SK-N-SH (cell line): ENCODE measurements around the gene C2orf69. TPM values are rescaled to one million over a fixed set of nuclear protein-coding genes. Genes with fewer than 3 reads are reported as not detected.

Source experiments
- CTCF ChIA-PET: fragments of 300-600, 350-600 bp; formaldehyde crosslinking; extraction: SDS; loops from one replicate; lab custom pipeline; 2021; lab: Yijun Ruan, JAX
- POLR2A ChIA-PET: fragments of 350-600 bp; sonication (Branson Sonifier 250); formaldehyde crosslinking; extraction: SDS; loops from one replicate; lab custom pipeline; 2020; ENCODE audit warnings: antibody characterized with exemption, inconsistent platforms; lab: Yijun Ruan, JAX
- DNase-seq: peaks from one replicate; pipeline ENCODE4 v3.0.0; 2012
- H2AFZ ChIP-seq: fragments of 200-600 bp; sonication (generic); 2 replicates; pipeline ENCODE4 v1.8.1; 2016; ENCODE audit warnings: antibody characterized with exemption, mild to moderate bottlenecking, low read depth
- H3F3A ChIP-seq: fragments of 200-600 bp; sonication (generic); replicated peaks from 2 replicates; pipeline ENCODE3; 2016; ENCODE audit warnings: antibody characterized with exemption, mild to moderate bottlenecking; ENCODE audit not compliant: insufficient read depth
- H3K27ac ChIP-seq, 2 experiments: fragments of 200-500 bp in 1 of 2; fragments of 200-600 bp in 1 of 2; sonication (Bioruptor generic) in 1 of 2; sonication (generic), shearing (Covaris generic) in 1 of 2; 2 replicates each; pipeline versions ENCODE4 v1.5.1 to v1.6.1; 2014 to 2016; ENCODE audit warnings: low read depth in 2 of 2, inconsistent platforms in 1 of 2, low read length in 1 of 2, mild to moderate bottlenecking in 1 of 2, mixed read lengths in 1 of 2
- H3K27me3 ChIP-seq: fragments of 200-600 bp; sonication (generic), shearing (Covaris generic); 2 replicates; pipeline ENCODE4 v1.6.1; 2016; ENCODE audit warnings: mixed run types; ENCODE audit not compliant: insufficient read depth
- H3K36me3 ChIP-seq, 2 experiments: fragments of 200-500 bp in 1 of 2; fragments of 200-600 bp in 1 of 2; sonication (Bioruptor generic) in 1 of 2; sonication (generic) in 1 of 2; replicated peaks in 1 of 2; 2 replicates each; pipeline versions ENCODE3 to v1.5.1; 2014 to 2016; ENCODE audit warnings: low read length in 1 of 2, mild to moderate bottlenecking in 1 of 2; ENCODE audit not compliant: insufficient read depth in 2 of 2, control insufficient read depth in 1 of 2
- H3K4me1 ChIP-seq, 2 experiments: fragments of 200-500 bp in 1 of 2; fragments of 200-600 bp in 1 of 2; sonication (Bioruptor generic) in 1 of 2; sonication (generic), shearing (Covaris generic) in 1 of 2; 2 replicates each; pipeline versions ENCODE4 v1.5.1 to v1.6.1; 2014 to 2016; ENCODE audit warnings: low read depth in 1 of 2, low read length in 1 of 2, mixed run types in 1 of 2; ENCODE audit not compliant: insufficient read depth in 2 of 2, control insufficient read depth in 1 of 2
- H3K4me2 ChIP-seq: fragments of 200-600 bp; sonication (generic), shearing (Covaris generic); 2 replicates; pipeline ENCODE4 v1.6.1; 2017; ENCODE audit warnings: mixed run types
- H3K4me3 ChIP-seq, 2 experiments: fragments of 200-500 bp in 1 of 2; fragments of 200-600 bp in 1 of 2; sonication (Bioruptor generic) in 1 of 2; sonication (generic), shearing (Covaris generic) in 1 of 2; 2 replicates each; pipeline versions ENCODE4 v1.5.1 to v1.8.1; 2014 to 2016; ENCODE audit warnings: low read depth in 2 of 2, inconsistent platforms in 1 of 2, low read length in 1 of 2, mild to moderate bottlenecking in 1 of 2, mixed read lengths in 1 of 2, moderate library complexity in 1 of 2
- H3K79me2 ChIP-seq: fragments of 200-600 bp; sonication (generic); 2 replicates; pipeline ENCODE4 v1.8.1; 2017; ENCODE audit warnings: mild to moderate bottlenecking; ENCODE audit not compliant: insufficient read depth
- H3K9ac ChIP-seq: fragments of 200-600 bp; sonication (generic); 2 replicates; pipeline ENCODE4 v1.6.1; 2017; ENCODE audit warnings: mixed run types
- H3K9me2 ChIP-seq: fragments of 200-600 bp; sonication (generic); 2 replicates; pipeline ENCODE4 v1.6.1; 2017; ENCODE audit warnings: mixed run types
- H3K9me3 ChIP-seq: fragments of 200-600 bp; sonication (generic); 2 replicates; pipeline ENCODE4 v1.6.1; 2017; ENCODE audit warnings: mixed run types, mild to moderate bottlenecking, moderate library complexity
- H4K20me1 ChIP-seq: fragments of 200-600 bp; sonication (generic); 2 replicates; pipeline ENCODE4 v1.6.1; 2017; ENCODE audit warnings: mild to moderate bottlenecking, mixed run types; ENCODE audit not compliant: insufficient read depth
- CHD2 ChIP-seq: fragments of 150-350 bp; IDR thresholded peaks from 2 replicates; pipeline ENCODE4 v1.6.1; 2018; ENCODE audit warnings: low read length; ENCODE audit not compliant: partially characterized antibody
- ELF1 ChIP-seq: IDR thresholded peaks from 2 replicates; pipeline ENCODE4 v1.4.0; 2012
- EZH2phosphoT487 ChIP-seq: fragments of 200-600 bp; sonication (generic); IDR thresholded peaks from 2 replicates; pipeline ENCODE4 v1.6.1; 2017; ENCODE audit warnings: low read depth, mixed run types, mild to moderate bottlenecking, antibody characterized with exemption, moderate library complexity, borderline replicate concordance
- FOSL2 ChIP-seq: IDR thresholded peaks from 2 replicates; pipeline ENCODE4 v1.4.0; 2012; ENCODE audit warnings: low read depth, mild to moderate bottlenecking, moderate library complexity, borderline replicate concordance
- MEF2A ChIP-seq: IDR thresholded peaks from 2 replicates; pipeline ENCODE4 v1.4.0; 2012; ENCODE audit warnings: low read depth, borderline replicate concordance
- NFIC ChIP-seq: IDR thresholded peaks from 2 replicates; pipeline ENCODE4 v1.4.0; 2012; ENCODE audit warnings: borderline replicate concordance
- RFX5 ChIP-seq: IDR thresholded peaks from 2 replicates; pipeline ENCODE4 v1.6.1; 2012; ENCODE audit warnings: mild to moderate bottlenecking, improper control_type of control experiment, low read length
- SMC3 ChIP-seq: IDR thresholded peaks from 2 replicates; pipeline ENCODE4 v1.6.1; 2012; ENCODE audit warnings: low read depth, low read length, improper control_type of control experiment
- TCF12 ChIP-seq: IDR thresholded peaks from 2 replicates; pipeline ENCODE4 v1.4.0; 2012
- USF2 ChIP-seq: fragments of 150-350 bp; IDR thresholded peaks from 2 replicates; pipeline ENCODE4 v1.6.1; 2017; ENCODE audit warnings: antibody characterized with exemption, low read length, low read depth, borderline replicate concordance
- WGBS: methylation state at CpG from one replicate; pipeline ENCODE4 v1.1.6; 2017; ENCODE audit warnings: low lambda C conversion rate; 5-methylcytosine and 5-hydroxymethylcytosine counted together
- polyA plus RNA-seq, 3 experiments: library from polyadenylated mRNA; depleted of rRNA; stranded (reverse); fragments of >200 nt; gene quantifications; 2 replicates each; pipeline ENCODE4 v1.2.3, GENCODE V29; 2012
- TF ChIP-seq, protein P1 (sequence below): IDR thresholded peaks from 2 replicates; pipeline ENCODE4; 2012

The C2orf69 gene
- polyA plus RNA-seq, 1 of the 3 experiments (the other 2 are of a cell fraction) = 1.8 TPM

- Histone ChIP-seq H3K9ac (no peak overlapping the region), H3K27me3 (no peaks in the 10 kb centered on the region), H3K4me2 (no peak overlapping the region), H3K79me2 (peaks cover 27% of the 10 kb centered on the region), H3K9me2 (no peaks in the 10 kb centered on the region), H3K36me3 (peaks cover 56 to 74% of the 10 kb centered on the region in 2 experiments), H2AFZ (no peak overlapping the region), H3K4me3 (no peak overlapping the region), H3K9me3 (no peaks in the 10 kb centered on the region), H3K4me1 (peaks cover 0 to 8% of the 10 kb centered on the region in 2 experiments; a peak in 1 of 4 replicates), H3K27ac (no peak overlapping the region), H4K20me1 (no peaks in the 10 kb centered on the region), H3F3A (peaks cover 33% of the 10 kb centered on the region)
- POLR2A ChIA-PET = no interaction called here
- TF ChIP-seq ELF1 = no peak
- no peak for DNase-seq
- CTCF ChIA-PET = no interaction called here
- 81% methylated on average over 4 of the region's 4 CpGs for WGBS
Observed at GRCh38 chr2:199932312-199932855, 21.3 kb downstream of the C2orf69 start.

DNA sequence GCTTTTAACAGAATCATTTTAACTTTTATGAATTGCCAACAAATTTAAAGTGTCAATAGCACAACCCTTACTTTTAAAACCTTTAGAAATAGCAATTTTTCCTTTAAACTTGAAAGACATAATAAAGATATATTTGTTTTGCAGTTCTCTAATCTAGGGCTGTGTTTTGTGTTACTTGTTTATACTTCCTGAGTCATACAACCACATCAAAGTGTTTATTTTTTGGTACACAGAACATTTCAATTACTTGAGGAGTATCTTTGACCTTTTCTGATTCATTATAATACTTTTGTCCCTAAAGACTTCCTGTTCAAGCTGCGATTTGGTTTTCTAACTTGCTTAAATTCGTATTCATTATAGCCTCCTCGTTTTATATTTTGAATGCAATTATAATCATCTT is 22.4 kb downstream of the C2orf69 start:
- H3K27me3 ChIP-seq = no peaks in the 10 kb centered on the region
- H4K20me1 ChIP-seq = no peaks in the 10 kb centered on the region
- peaks cover 56 to 68% of the 10 kb centered on the region in 2 experiments for H3K36me3 ChIP-seq
- H3F3A ChIP-seq = peaks cover 27% of the 10 kb centered on the region
- H3K4me2 ChIP-seq = no peak overlapping the region
- no peak overlapping the region for H2AFZ ChIP-seq
- peaks cover 0 to 8% of the 10 kb centered on the region in 2 experiments; a peak in 1 of 4 replicates for H3K4me1 ChIP-seq
- ChIA-PET CTCF (interaction anchor here (0.7 kb wide), 1 partner anchor 104 kb away, joined by 3 read pairs; no protein-coding TSS in a partner anchor), POLR2A (interaction anchor here (0.6 kb wide), 1 partner anchor 1730 kb away, joined by 3 read pairs; no protein-coding TSS in a partner anchor)
- H3K27ac ChIP-seq = no peak overlapping the region
- H3K9ac ChIP-seq = no peak overlapping the region
- TF ChIP-seq MEF2A = no peak
- TF ChIP-seq RFX5 = no peak
- no peak for TF ChIP-seq EZH2phosphoT487
- TF ChIP-seq, protein P1, sequence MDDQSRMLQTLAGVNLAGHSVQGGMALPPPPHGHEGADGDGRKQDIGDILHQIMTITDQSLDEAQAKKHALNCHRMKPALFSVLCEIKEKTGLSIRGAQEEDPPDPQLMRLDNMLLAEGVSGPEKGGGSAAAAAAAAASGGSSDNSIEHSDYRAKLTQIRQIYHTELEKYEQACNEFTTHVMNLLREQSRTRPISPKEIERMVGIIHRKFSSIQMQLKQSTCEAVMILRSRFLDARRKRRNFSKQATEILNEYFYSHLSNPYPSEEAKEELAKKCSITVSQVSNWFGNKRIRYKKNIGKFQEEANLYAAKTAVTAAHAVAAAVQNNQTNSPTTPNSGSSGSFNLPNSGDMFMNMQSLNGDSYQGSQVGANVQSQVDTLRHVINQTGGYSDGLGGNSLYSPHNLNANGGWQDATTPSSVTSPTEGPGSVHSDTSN = no peak
- TF ChIP-seq CHD2 = no peak
- TF ChIP-seq FOSL2 = no peak
- TF ChIP-seq, all 33 proteins: peak for 0
- Histone ChIP-seq H3K79me2 (peaks cover 18% of the 10 kb centered on the region), H3K9me3 (no peaks in the 10 kb centered on the region), H3K4me3 (no peak overlapping the region), H3K9me2 (no peaks in the 10 kb centered on the region)
- WGBS = 87% methylated on average over 3 of the region's 3 CpGs
- DNase-seq = no peak

GRCh38 chr2:199936554-199936953 is 25.5 kb downstream of the C2orf69 start:
- H3K79me2 ChIP-seq = peaks cover 13% of the 10 kb centered on the region
- H3K9ac ChIP-seq = no peak overlapping the region
- CTCF ChIA-PET = interaction anchor here (1.0 kb wide), 1 partner anchor 545 kb away, joined by 3 read pairs; no protein-coding TSS in a partner anchor
- H3K9me3 ChIP-seq = no peaks in the 10 kb centered on the region
- peaks cover 22% of the 10 kb centered on the region for H3F3A ChIP-seq
- peaks cover 0 to 8% of the 10 kb centered on the region in 2 experiments; a peak in 1 of 4 replicates for H3K4me1 ChIP-seq
- DNase-seq = no peak
- 77% methylated on average over 2 of the region's 2 CpGs for WGBS
- no peak overlapping the region for H3K4me3 ChIP-seq
- no peak overlapping the region for H3K27ac ChIP-seq
- POLR2A ChIA-PET = no interaction called here
- no peak overlapping the region for H2AFZ ChIP-seq
- H3K9me2 ChIP-seq = no peaks in the 10 kb centered on the region
- H3K36me3 ChIP-seq = peaks cover 61 to 63% of the 10 kb centered on the region in 2 experiments
- H4K20me1 ChIP-seq = no peaks in the 10 kb centered on the region
- H3K27me3 ChIP-seq = no peaks in the 10 kb centered on the region
- TF ChIP-seq SMC3 (no peak), USF2 (no peak), TCF12 (no peak), NFIC (no peak)
- H3K4me2 ChIP-seq = no peak overlapping the region
